ENCODE data around the gene MKLN1. TPM values are rescaled to one million over a fixed set of nuclear protein-coding genes. Genes with fewer than 3 reads are reported as not detected.

Gene MKLN1
- total and polyA plus RNA-seq, 2 of the 4 experiments (the other 2 are of a cell fraction), result 17.5 to 52.0 TPM

DNA sequence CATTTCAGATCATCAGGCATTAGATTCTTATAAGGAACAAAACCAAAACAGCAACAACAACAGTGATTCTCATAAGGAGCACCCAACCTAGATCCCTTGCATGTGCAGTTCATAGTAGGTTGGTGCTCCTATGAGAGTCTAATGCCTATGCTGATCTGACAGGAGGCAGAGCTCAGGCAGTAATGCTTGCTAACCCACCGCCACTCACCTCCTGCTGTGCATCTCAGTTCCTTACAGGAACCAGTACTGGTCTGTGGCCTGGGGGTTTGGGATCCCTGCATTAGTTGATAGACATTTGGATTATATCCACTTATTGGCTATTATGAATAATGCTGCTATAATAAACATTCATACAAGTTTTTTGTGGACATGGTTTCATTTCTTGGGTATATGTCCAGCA, 14.0 kb downstream of the MKLN1 start:
- Histone ChIP-seq H3K14ac (replicated peaks; ENCODE audit: low read depth, low read length) (no peak overlapping the region), H3K4me1 (ENCODE audit: control insufficient read depth, insufficient read depth, low read length) (no peaks in the 10 kb centered on the region; the same call in 1 of the 2 replicates), H2AK9ac (replicated peaks; ENCODE audit: low read depth, low read length, poor library complexity) (no peak overlapping the region), H4K8ac (ENCODE audit: low read depth in 2 of 2, low read length in 2 of 2) (no peak overlapping the region), H3K4ac (ENCODE audit: low read depth, low read length) (no peak overlapping the region), H2AFZ (replicated peaks; ENCODE audit: low read length, poor library complexity) (no peak overlapping the region), H3K9me3 (ENCODE audit: control insufficient read depth, insufficient read depth, low read length) (peaks cover 5% of the 10 kb centered on the region), H3K27me3 (ENCODE audit: control insufficient read depth, insufficient read depth, low read length) (no peaks in the 10 kb centered on the region), H2BK15ac (ENCODE audit: low read depth, low read length) (no peak overlapping the region), H4K20me1 (ENCODE audit: insufficient read depth, low read length) (peaks cover 55% of the 10 kb centered on the region), H3K4me3 (ENCODE audit: insufficient read depth, low read depth, low read length) (no peak overlapping the region), H3K4me2 (ENCODE audit: low read depth, low read length) (no peak overlapping the region), H3K9me1 (ENCODE audit: insufficient read depth, low read length) (no peaks in the 10 kb centered on the region; the same call in 1 of the 2 replicates), H4K91ac (ENCODE audit: insufficient read depth, low read depth, low read length) (no peak overlapping the region), H2BK20ac (ENCODE audit: low read depth, low read length) (no peak overlapping the region), H2BK120ac (ENCODE audit: low read depth, low read length) (no peak overlapping the region), H2BK5ac (ENCODE audit: low read depth, low read length, poor library complexity, severe bottlenecking) (no peak overlapping the region), H3K9ac (ENCODE audit: low read depth, low read length) (no peak overlapping the region), H3K56ac (ENCODE audit: extremely low read depth, insufficient read depth, low read length) (no peak overlapping the region), H2AK5ac (ENCODE audit: low read depth, low read length) (no peak overlapping the region), H4K5ac (ENCODE audit: low read depth, low read length) (no peak overlapping the region), H3K36me3 (ENCODE audit: control insufficient read depth, insufficient read depth, low read length) (peaks cover 3% of the 10 kb centered on the region), H3K27ac (ENCODE audit: insufficient read depth, low read length) (no peak overlapping the region), H3K79me1 (ENCODE audit: low read depth in 1 of 2, low read length in 2 of 2) (peaks cover 10 to 40% of the 10 kb centered on the region in 2 experiments; a peak in 3 of 4 replicates), H3K23ac (ENCODE audit: low read depth, low read length) (no peak overlapping the region), H3K18ac (ENCODE audit: low read depth, low read length) (no peak overlapping the region)
- intact Hi-C loops (cut with micrococcal nuclease) (no loop called here), in situ Hi-C loops (cut with MboI; ENCODE audit: low sequenced_read_pairs) (no loop called here), dilution Hi-C loops (cut with HindIII; ENCODE audit: low sequenced_read_pairs, unreplicated experiment) (no loop called here)
- ATAC-seq (ENCODE audit: low read depth) (no peak), DNase-seq (no peak)
- no peak for TF ChIP-seq MAZ (IDR thresholded peaks at IDR 0.05; ENCODE audit: borderline replicate concordance, low read depth, low read length)
- TF ChIP-seq RCOR1 (IDR thresholded peaks at IDR 0.05; ENCODE audit: insufficient replicate concordance, low read length), result no peak
- CTCF ChIA-PET, result no interaction called here
- POLR2A ChIA-PET (ENCODE audit: unreplicated experiment), result no interaction called here
- WGBS, 2 experiments (ENCODE audit: extremely low coverage in 2 of 2, insufficient read length in 1 of 2), result no CpG with 5 or more reads among the region's 1 CpG
- no TSS peak for BruUV-seq (replicated peaks)
